ENCODE data around the gene TRHDE. TPM values are rescaled to one million over a fixed set of nuclear protein-coding genes. Genes with fewer than 3 reads are reported as not detected.

TRHDE gene
- total RNA-seq, 1 experiment from 2014 or later, result 43.7 TPM

DNA sequence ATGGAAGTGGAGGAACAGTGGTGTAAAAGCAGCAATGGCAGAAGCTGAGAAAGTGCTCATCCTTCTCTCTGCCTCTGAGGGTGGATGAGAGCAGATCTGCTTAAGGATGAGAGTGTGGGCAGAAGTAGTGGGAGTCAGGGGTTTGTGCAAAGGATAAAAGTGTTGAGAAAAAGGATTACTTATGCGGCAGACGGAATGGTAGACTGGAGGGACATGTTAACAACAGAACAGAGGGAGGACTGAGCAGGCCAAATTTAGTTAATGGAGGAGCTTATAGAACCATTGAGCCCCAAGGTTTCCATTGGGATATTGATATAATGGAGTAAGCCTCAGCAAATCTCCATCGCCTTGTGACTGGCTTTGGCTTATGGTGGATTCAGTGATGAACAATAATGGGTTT is 25.5 kb downstream of the TRHDE start:
- Mint-ChIP-seq H3K36me3 (ENCODE audit: insufficient read depth, unreplicated experiment) (peaks cover 8% of the 10 kb centered on the region), H3K27ac (ENCODE audit: unreplicated experiment) (peak overlapping the region; percentile 74), H3K4me3 (ENCODE audit: low read depth, unreplicated experiment) (no peak overlapping the region), H3K4me1 (ENCODE audit: low read depth, unreplicated experiment) (peaks cover 61% of the 10 kb centered on the region), H3K27me3 (ENCODE audit: unreplicated experiment) (no peaks in the 10 kb centered on the region), H3K9me3 (ENCODE audit: low read depth, unreplicated experiment) (peaks cover 3% of the 10 kb centered on the region)
- intact Hi-C loops (cut with micrococcal nuclease; ENCODE audit: unreplicated experiment), result no loop called here
- BruUV-seq (replicated peaks), result no TSS peak
- CTCF ChIA-PET, result no interaction called here
- DNase-seq, result no peak
- TF ChIP-seq, protein P1, sequence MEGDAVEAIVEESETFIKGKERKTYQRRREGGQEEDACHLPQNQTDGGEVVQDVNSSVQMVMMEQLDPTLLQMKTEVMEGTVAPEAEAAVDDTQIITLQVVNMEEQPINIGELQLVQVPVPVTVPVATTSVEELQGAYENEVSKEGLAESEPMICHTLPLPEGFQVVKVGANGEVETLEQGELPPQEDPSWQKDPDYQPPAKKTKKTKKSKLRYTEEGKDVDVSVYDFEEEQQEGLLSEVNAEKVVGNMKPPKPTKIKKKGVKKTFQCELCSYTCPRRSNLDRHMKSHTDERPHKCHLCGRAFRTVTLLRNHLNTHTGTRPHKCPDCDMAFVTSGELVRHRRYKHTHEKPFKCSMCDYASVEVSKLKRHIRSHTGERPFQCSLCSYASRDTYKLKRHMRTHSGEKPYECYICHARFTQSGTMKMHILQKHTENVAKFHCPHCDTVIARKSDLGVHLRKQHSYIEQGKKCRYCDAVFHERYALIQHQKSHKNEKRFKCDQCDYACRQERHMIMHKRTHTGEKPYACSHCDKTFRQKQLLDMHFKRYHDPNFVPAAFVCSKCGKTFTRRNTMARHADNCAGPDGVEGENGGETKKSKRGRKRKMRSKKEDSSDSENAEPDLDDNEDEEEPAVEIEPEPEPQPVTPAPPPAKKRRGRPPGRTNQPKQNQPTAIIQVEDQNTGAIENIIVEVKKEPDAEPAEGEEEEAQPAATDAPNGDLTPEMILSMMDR (IDR thresholded peaks at IDR 0.05; ENCODE audit: unreplicated experiment), result no peak

DNA sequence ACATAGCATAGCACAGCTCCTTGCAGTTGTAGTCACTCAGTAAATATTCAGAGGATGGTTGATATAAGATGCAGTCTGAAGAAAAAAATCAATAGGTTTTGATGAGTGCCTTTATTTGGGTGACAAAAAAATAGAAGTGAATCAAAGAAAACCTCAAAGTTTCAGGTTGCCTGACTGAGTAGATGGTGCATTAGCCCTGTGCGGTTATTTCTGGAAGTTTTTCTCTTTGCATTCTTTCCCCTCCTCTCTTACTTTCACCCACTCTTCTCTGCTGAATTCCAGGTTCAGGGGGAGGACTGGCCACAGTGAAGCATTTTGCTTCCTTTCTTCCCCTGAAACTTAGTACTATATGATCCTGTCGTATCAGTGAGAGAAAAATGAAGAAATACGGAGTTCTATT is 28.6 kb downstream of the TRHDE start:
- TF ChIP-seq, protein P1 (IDR thresholded peaks at IDR 0.05; ENCODE audit: unreplicated experiment), result no peak
- CTCF ChIA-PET, result no interaction called here
- peaks cover 3% of the 10 kb centered on the region for H3K9me3 Mint-ChIP-seq (ENCODE audit: low read depth, unreplicated experiment)
- BruUV-seq (replicated peaks), result no TSS peak
- H3K4me1 Mint-ChIP-seq (ENCODE audit: low read depth, unreplicated experiment), result peaks cover 67% of the 10 kb centered on the region
- H3K36me3 Mint-ChIP-seq (ENCODE audit: insufficient read depth, unreplicated experiment), result peaks cover 4% of the 10 kb centered on the region
- intact Hi-C loops (cut with micrococcal nuclease; ENCODE audit: unreplicated experiment), result no loop called here
- H3K27me3 Mint-ChIP-seq (ENCODE audit: unreplicated experiment), result no peaks in the 10 kb centered on the region
- H3K27ac Mint-ChIP-seq (ENCODE audit: unreplicated experiment), result no peak overlapping the region
- H3K4me3 Mint-ChIP-seq (ENCODE audit: low read depth, unreplicated experiment), result no peak overlapping the region
- DNase-seq, result no peak

DNA sequence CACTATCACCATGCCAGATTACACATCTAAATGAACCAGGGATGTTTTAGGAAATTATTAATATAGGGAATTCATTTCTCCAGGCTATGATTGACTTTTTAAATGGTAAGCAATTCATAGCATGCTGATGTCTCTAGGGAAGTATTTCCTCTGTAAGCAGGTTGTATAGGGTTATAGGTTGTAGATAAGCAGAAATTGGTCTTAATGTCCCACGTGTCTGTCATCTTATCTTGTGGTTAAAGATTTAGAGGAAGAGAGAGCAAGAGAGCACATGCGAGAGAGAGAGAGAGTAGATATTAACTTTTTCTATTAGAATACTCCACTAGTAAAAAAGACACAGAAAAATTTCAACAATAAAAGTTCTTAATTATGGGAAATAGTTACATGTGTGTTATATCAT is 32.6 kb downstream of the TRHDE start:
- no peaks in the 10 kb centered on the region for H3K9me3 Mint-ChIP-seq (ENCODE audit: low read depth, unreplicated experiment)
- peak overlapping the region; percentile 29 for H3K27ac Mint-ChIP-seq (ENCODE audit: unreplicated experiment)
- TF ChIP-seq, protein P1 (IDR thresholded peaks at IDR 0.05; ENCODE audit: unreplicated experiment), result no peak
- no peak overlapping the region for H3K4me3 Mint-ChIP-seq (ENCODE audit: low read depth, unreplicated experiment)
- CTCF ChIA-PET, result no interaction called here
- intact Hi-C loops (cut with micrococcal nuclease; ENCODE audit: unreplicated experiment), result no loop called here
- no peaks in the 10 kb centered on the region for H3K27me3 Mint-ChIP-seq (ENCODE audit: unreplicated experiment)
- no peaks in the 10 kb centered on the region for H3K36me3 Mint-ChIP-seq (ENCODE audit: insufficient read depth, unreplicated experiment)
- no peak for DNase-seq
- H3K4me1 Mint-ChIP-seq (ENCODE audit: low read depth, unreplicated experiment), result peaks cover 45% of the 10 kb centered on the region
- no TSS peak for BruUV-seq (replicated peaks)

DNA sequence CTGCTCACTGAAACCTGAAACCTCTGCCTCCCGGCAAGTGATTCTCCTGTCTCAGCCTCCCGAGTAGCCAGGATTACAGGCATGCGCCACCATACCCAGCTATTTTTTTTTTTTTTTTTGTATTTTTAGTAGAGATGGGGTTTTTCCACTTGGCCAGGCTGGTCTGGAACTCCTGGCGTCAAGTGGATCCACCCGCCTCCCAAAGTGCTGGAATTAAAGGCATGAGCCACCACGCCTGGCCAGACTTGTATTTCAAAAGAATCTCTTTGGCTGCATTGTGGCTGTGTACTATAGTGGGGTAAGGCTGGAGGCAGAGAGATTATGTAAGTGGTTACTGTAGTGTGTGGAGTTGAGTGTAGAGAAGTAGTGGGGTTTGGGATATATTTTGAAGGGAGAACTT is 35.1 kb downstream of the TRHDE start:
- Mint-ChIP-seq H3K4me1 (ENCODE audit: low read depth, unreplicated experiment) (peaks cover 26% of the 10 kb centered on the region), H3K27ac (ENCODE audit: unreplicated experiment) (no peak overlapping the region), H3K4me3 (ENCODE audit: low read depth, unreplicated experiment) (no peak overlapping the region), H3K27me3 (ENCODE audit: unreplicated experiment) (no peaks in the 10 kb centered on the region), H3K9me3 (ENCODE audit: low read depth, unreplicated experiment) (no peaks in the 10 kb centered on the region), H3K36me3 (ENCODE audit: insufficient read depth, unreplicated experiment) (no peaks in the 10 kb centered on the region)
- CTCF ChIA-PET, result no interaction called here
- intact Hi-C loops (cut with micrococcal nuclease; ENCODE audit: unreplicated experiment), result no loop called here
- no peak for DNase-seq
- TF ChIP-seq, protein P1 (IDR thresholded peaks at IDR 0.05; ENCODE audit: unreplicated experiment), result no peak
- BruUV-seq (replicated peaks), result no TSS peak

DNA sequence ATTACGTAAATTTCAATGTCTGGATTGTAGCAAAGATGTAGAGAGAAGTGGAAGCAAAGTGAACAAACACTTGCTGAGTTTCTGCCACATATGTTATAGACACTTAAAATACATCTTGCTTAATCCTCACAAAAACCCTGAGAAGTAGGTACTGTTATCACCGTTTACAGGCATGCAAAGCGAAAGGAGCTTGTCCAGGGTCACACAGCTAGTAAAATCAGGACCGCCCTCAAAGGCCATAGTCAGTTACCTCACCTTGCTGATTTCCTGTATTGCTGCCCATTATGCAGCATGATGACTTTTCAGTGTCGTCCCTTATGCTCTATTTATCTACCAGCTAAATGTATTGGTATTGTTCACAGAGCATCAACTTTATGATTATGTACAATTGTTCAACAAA is 39.8 kb downstream of the TRHDE start:
- intact Hi-C loops (cut with micrococcal nuclease; ENCODE audit: unreplicated experiment), result no loop called here
- CTCF ChIA-PET, result no interaction called here
- Mint-ChIP-seq H3K36me3 (ENCODE audit: insufficient read depth, unreplicated experiment) (no peaks in the 10 kb centered on the region), H3K27ac (ENCODE audit: unreplicated experiment) (no peak overlapping the region), H3K4me3 (ENCODE audit: low read depth, unreplicated experiment) (no peak overlapping the region), H3K4me1 (ENCODE audit: low read depth, unreplicated experiment) (peaks cover 9% of the 10 kb centered on the region), H3K9me3 (ENCODE audit: low read depth, unreplicated experiment) (no peaks in the 10 kb centered on the region), H3K27me3 (ENCODE audit: unreplicated experiment) (no peaks in the 10 kb centered on the region)
- TF ChIP-seq, protein P1 (IDR thresholded peaks at IDR 0.05; ENCODE audit: unreplicated experiment), result no peak
- no peak for DNase-seq
- no TSS peak for BruUV-seq (replicated peaks)

Measured in Calu3 (cell line).